Measurements from ENCODE around the gene COL23A1. TPM values are rescaled to one million over a fixed set of nuclear protein-coding genes. Genes with fewer than 3 reads are reported as not detected.

COL23A1 gene
- total and polyA plus RNA-seq, 2 donors (not counting 1 experiment from before 2014, with no cell fraction given) = 0.20 TPM; not detected in 1

DNA sequence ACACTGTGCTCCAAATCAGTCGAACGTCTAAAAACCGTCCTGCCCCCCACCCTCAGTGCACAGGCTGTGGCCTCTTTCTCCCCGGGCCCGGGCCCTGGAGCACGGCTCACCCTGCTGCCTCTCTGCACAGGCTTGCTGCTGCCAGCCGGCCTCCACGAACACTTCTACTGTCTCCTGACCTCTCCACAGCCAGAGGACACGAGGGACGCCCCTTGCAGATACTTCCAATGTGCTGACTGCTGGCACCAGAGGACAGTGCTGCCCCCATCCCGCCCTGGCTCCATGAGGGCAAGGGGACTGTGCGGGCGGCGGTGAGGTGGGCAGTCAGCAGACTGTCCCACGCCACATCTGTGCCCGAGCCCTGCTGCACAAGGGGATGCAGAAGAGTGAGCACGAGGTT lies 174.8 kb downstream of the COL23A1 start:
- DNase-seq = no peak
- H3K79me2 ChIP-seq (ENCODE audit: control insufficient read depth, insufficient read depth, low read length) = no peaks in the 10 kb centered on the region
- ATAC-seq (ENCODE audit: low read depth) = no peak
- no peaks in the 10 kb centered on the region for H4K20me1 ChIP-seq (ENCODE audit: control insufficient read depth, insufficient read depth, low read length, poor library complexity, severe bottlenecking)
- 87% methylated on average over 17 of the region's 17 CpGs for WGBS (ENCODE audit: insufficient coverage)
- no peak overlapping the region for H3K4me2 ChIP-seq (replicated peaks; ENCODE audit: low read depth, low read length, poor library complexity, severe bottlenecking)
- no peak overlapping the region for H3K27ac ChIP-seq (ENCODE audit: low read length in 2 of 2)
- no peaks in the 10 kb centered on the region for H3K9me3 ChIP-seq (ENCODE audit: control extremely low read depth in 1 of 3, control insufficient read depth in 2 of 3, insufficient read depth in 1 of 3, low read length in 2 of 3)
- no peak overlapping the region for H3K4me3 ChIP-seq (ENCODE audit: control extremely low read depth in 1 of 5, extremely low read depth in 1 of 5, insufficient read depth in 1 of 5, low read depth in 2 of 5, low read length in 4 of 5)
- no peaks in the 10 kb centered on the region for H3K4me1 ChIP-seq (ENCODE audit: control insufficient read depth in 2 of 2, insufficient read depth in 2 of 2, low read length in 2 of 2)
- Mint-ChIP-seq H3K27ac (no peak overlapping the region), H3K27me3 (peaks cover 31% of the 10 kb centered on the region), H3K4me3 (no peak overlapping the region), H3K9me3 (ENCODE audit: insufficient read depth) (no peaks in the 10 kb centered on the region), H3K4me1 (no peaks in the 10 kb centered on the region)
- H3K9ac ChIP-seq (ENCODE audit: low read length) = no peak overlapping the region
- intact Hi-C loops (cut with micrococcal nuclease) = no loop called here
- H3K27me3 ChIP-seq (replicated peaks in 1 of 4; ENCODE audit: control extremely low read depth in 1 of 4, control insufficient read depth in 3 of 4, insufficient read depth in 4 of 4, low read length in 3 of 4) = peaks cover 0 to 4% (median under 1%) of the 10 kb centered on the region in 4 experiments
- no peak overlapping the region for H2AFZ ChIP-seq (ENCODE audit: insufficient read depth, low read depth, low read length, poor library complexity, severe bottlenecking)
- no peak for TF ChIP-seq EZH2 (IDR thresholded peaks at IDR 0.05; ENCODE audit: borderline replicate concordance, insufficient read depth, low read depth, low read length, poor library complexity, severe bottlenecking)
- TF ChIP-seq, protein P1, sequence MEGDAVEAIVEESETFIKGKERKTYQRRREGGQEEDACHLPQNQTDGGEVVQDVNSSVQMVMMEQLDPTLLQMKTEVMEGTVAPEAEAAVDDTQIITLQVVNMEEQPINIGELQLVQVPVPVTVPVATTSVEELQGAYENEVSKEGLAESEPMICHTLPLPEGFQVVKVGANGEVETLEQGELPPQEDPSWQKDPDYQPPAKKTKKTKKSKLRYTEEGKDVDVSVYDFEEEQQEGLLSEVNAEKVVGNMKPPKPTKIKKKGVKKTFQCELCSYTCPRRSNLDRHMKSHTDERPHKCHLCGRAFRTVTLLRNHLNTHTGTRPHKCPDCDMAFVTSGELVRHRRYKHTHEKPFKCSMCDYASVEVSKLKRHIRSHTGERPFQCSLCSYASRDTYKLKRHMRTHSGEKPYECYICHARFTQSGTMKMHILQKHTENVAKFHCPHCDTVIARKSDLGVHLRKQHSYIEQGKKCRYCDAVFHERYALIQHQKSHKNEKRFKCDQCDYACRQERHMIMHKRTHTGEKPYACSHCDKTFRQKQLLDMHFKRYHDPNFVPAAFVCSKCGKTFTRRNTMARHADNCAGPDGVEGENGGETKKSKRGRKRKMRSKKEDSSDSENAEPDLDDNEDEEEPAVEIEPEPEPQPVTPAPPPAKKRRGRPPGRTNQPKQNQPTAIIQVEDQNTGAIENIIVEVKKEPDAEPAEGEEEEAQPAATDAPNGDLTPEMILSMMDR (IDR thresholded peaks at IDR 0.05) = no peak
- CTCF ChIA-PET = no interaction called here
- POLR2A ChIA-PET = interaction anchor here (0.6 kb wide), 1 partner anchor 10 kb away, joined by 3 read pairs; no protein-coding TSS in a partner anchor
- no peaks in the 10 kb centered on the region for H3K36me3 ChIP-seq (replicated peaks in 1 of 2; ENCODE audit: control extremely low read depth in 1 of 2, control insufficient read depth in 1 of 2, extremely low read depth in 1 of 2, insufficient read depth in 2 of 2, low read length in 1 of 2)

DNA sequence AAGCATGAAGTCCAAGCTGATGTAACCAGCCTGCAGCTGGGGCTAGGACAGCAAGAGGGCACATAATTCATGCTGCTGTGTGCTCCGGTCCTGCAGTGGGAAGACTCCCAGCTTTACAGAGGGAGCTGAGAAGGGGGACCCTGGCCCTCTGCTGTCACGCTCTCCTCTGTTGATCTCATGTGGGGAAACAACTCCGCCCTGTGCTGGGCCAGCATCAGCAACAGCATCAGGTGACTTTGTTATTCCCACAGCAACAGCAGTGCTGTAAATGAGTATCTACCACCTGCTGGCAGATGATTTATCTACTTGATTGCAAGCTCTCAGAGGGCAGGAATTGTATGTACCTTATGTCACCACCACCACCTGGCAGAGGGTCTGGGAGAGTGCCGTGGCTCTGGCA lies 176.2 kb downstream of the COL23A1 start:
- H3K4me3 ChIP-seq (ENCODE audit: control extremely low read depth in 1 of 5, extremely low read depth in 1 of 5, insufficient read depth in 1 of 5, low read depth in 2 of 5, low read length in 4 of 5) = no peak overlapping the region
- H3K4me1 ChIP-seq (ENCODE audit: control insufficient read depth in 2 of 2, insufficient read depth in 2 of 2, low read length in 2 of 2) = no peaks in the 10 kb centered on the region
- ChIA-PET POLR2A (no interaction called here), CTCF (no interaction called here)
- no peak overlapping the region for H2AFZ ChIP-seq (ENCODE audit: insufficient read depth, low read depth, low read length, poor library complexity, severe bottlenecking)
- no peaks in the 10 kb centered on the region for H4K20me1 ChIP-seq (ENCODE audit: control insufficient read depth, insufficient read depth, low read length, poor library complexity, severe bottlenecking)
- H3K9ac ChIP-seq (ENCODE audit: low read length) = no peak overlapping the region
- H3K9me3 ChIP-seq (ENCODE audit: control extremely low read depth in 1 of 3, control insufficient read depth in 2 of 3, insufficient read depth in 1 of 3, low read length in 2 of 3) = no peaks in the 10 kb centered on the region
- TF ChIP-seq EZH2 (IDR thresholded peaks at IDR 0.05; ENCODE audit: borderline replicate concordance, insufficient read depth, low read depth, low read length, poor library complexity, severe bottlenecking) = no peak
- TF ChIP-seq, protein P1 (IDR thresholded peaks at IDR 0.05) = no peak
- no peaks in the 10 kb centered on the region for H3K79me2 ChIP-seq (ENCODE audit: control insufficient read depth, insufficient read depth, low read length)
- Mint-ChIP-seq H3K27ac (no peak overlapping the region), H3K4me1 (no peaks in the 10 kb centered on the region), H3K27me3 (peaks cover 26% of the 10 kb centered on the region), H3K9me3 (ENCODE audit: insufficient read depth) (peaks cover 3% of the 10 kb centered on the region), H3K4me3 (no peak overlapping the region)
- WGBS (ENCODE audit: insufficient coverage) = 80% methylated on average over 3 of the region's 4 CpGs
- no peak for ATAC-seq (ENCODE audit: low read depth)
- H3K27me3 ChIP-seq (replicated peaks in 1 of 4; ENCODE audit: control extremely low read depth in 1 of 4, control insufficient read depth in 3 of 4, insufficient read depth in 4 of 4, low read length in 3 of 4) = peaks cover 0 to 4% (median under 1%) of the 10 kb centered on the region in 4 experiments
- H3K4me2 ChIP-seq (replicated peaks; ENCODE audit: low read depth, low read length, poor library complexity, severe bottlenecking) = no peak overlapping the region
- no peak for DNase-seq
- H3K27ac ChIP-seq (ENCODE audit: low read length in 2 of 2) = no peak overlapping the region
- no peaks in the 10 kb centered on the region for H3K36me3 ChIP-seq (replicated peaks in 1 of 2; ENCODE audit: control extremely low read depth in 1 of 2, control insufficient read depth in 1 of 2, extremely low read depth in 1 of 2, insufficient read depth in 2 of 2, low read length in 1 of 2)
- intact Hi-C loops (cut with micrococcal nuclease) = no loop called here

All from B cell (primary cell).